Epithelial cell of proximal tubule (primary cell): ENCODE measurements around the gene ARHGEF25. TPM values are rescaled to one million over a fixed set of nuclear protein-coding genes. Genes with fewer than 3 reads are reported as not detected.

Experiments used
- DNase-seq: peaks from one replicate; pipeline ENCODE4 v3.0.0-alpha.2; 2011; ENCODE audit warnings: low read depth
- H3K4me3 ChIP-seq: 2 replicates; pipeline ENCODE4 v1.5.1; 2011; ENCODE audit warnings: low read depth, mild to moderate bottlenecking, low read length
- CTCF ChIP-seq: conservative IDR thresholded peaks from 2 replicates; pipeline ENCODE4 v1.5.1; 2012; ENCODE audit warnings: low read depth, mild to moderate bottlenecking, low read length
- total RNA-seq: library from RNA; depleted of rRNA; stranded (reverse); fragments of >200 nt; gene quantifications from 2 replicates; pipeline ENCODE4 v1.2.3, GENCODE V29; 2015

Gene ARHGEF25
- total RNA-seq, 1 donor from 2014 or later = 6.2 TPM

GRCh38 chr12:57623811-57624390 is 12.7 kb downstream of the ARHGEF25 start:
- TF ChIP-seq CTCF = no peak
- H3K4me3 ChIP-seq = no peak overlapping the region
- DNase-seq = no peak

- no peak for DNase-seq
- H3K4me3 ChIP-seq = no peak overlapping the region
- no peak for TF ChIP-seq CTCF
Observed at GRCh38 chr12:57624441-57625220, 13.4 kb downstream of the ARHGEF25 start.

GRCh38 chr12:57625261-57626032 is 14.2 kb downstream of the ARHGEF25 start:
- no peak for TF ChIP-seq CTCF
- no peak for DNase-seq
- no peak overlapping the region for H3K4me3 ChIP-seq

GRCh38 chr12:57626111-57626920 is 15.1 kb downstream of the ARHGEF25 start:
- H3K4me3 ChIP-seq = no peak overlapping the region
- DNase-seq = no peak

GRCh38 chr12:57626921-57627445 is 15.7 kb downstream of the ARHGEF25 start:
- DNase-seq = no peak
- TF ChIP-seq CTCF = no peak
- H3K4me3 ChIP-seq = no peak overlapping the region

More at GRCh38 chr12:57626111-57626920, 15.1 kb downstream of the ARHGEF25 start:
- no peak for TF ChIP-seq CTCF

- TF ChIP-seq CTCF = no peak
- no peak for DNase-seq
- no peak overlapping the region for H3K4me3 ChIP-seq
Observed at GRCh38 chr12:57627501-57628279, 16.5 kb downstream of the ARHGEF25 start.
